Measurements from ENCODE around the gene NFKBIL1. TPM values are rescaled to one million over a fixed set of nuclear protein-coding genes. Genes with fewer than 3 reads are reported as not detected.

NFKBIL1 gene
- total and polyA plus RNA-seq, 10 of the 15 experiments (the other 5 are each of a cell fraction or from before 2014, with no cell fraction given) = 0.19 to 15.1 (median 7.0) TPM

DNA sequence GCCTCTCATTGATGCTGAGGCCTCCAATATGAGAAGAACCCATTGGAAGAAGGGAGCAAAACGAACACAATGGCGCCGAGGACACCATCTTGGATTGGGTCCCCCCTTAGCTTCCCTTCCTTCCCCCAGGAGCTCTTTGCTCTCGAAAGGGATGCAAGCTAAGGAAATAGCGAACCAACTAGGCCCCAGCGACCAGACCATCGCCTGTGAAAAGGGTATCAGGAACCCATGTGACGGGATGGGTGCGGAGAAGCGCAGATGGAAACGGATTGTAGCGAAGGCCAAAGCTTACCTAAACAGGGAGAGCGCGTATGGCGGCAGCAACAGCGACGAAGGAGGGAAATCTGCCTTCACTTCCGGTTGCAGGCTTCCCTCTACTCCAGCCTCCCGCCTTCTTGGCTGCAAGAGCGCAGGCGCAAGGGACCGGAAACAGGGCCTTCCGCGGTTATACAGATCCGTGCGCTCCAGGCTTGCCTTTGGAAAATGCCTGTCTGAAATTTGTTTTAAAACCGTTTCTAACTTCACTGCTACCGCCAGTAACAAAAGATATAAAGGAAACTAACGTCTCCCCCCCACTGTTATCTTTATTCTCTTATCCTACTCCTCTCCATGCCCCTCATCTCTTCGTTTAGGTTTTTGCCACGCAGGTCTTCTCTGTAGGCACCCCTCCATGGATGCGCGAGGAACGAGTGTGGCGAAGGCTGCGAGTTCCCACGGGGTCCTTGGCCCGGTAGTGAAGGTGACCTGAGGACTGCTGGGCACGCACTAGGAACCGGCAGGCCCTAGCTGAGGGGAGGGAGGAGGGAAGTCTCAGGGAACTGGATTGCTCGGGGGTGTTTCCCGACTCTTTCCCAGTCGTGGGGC lies 5.5 kb upstream of the NFKBIL1 start, which contains the start of gene DDX39B (continued):
- peak; percentile 83 for TF ChIP-seq GABPA (IDR thresholded peaks at IDR 0.05; ENCODE audit: low read depth)
- TF ChIP-seq RELA (IDR thresholded peaks at IDR 0.05; ENCODE audit: borderline replicate concordance, partially characterized antibody) = no peak
- no peak for TF ChIP-seq CUX1 (IDR thresholded peaks at IDR 0.05; ENCODE audit: insufficient replicate concordance, low read depth, low read length)
- peak; percentile 40; the same call in 1 of the 2 replicates for TF ChIP-seq HDGF (IDR thresholded peaks at IDR 0.05)
- TF ChIP-seq SUZ12 (IDR thresholded peaks at IDR 0.05; ENCODE audit: unreplicated experiment) = no peak
- TF ChIP-seq ZNF207 (IDR thresholded peaks at IDR 0.05; ENCODE audit: borderline replicate concordance) = peak; percentile 36
- TF ChIP-seq ATF7 (IDR thresholded peaks at IDR 0.05; ENCODE audit: low read depth) = peak; percentile 60; the same call in 1 of the 2 replicates
- TF ChIP-seq ASH2L (IDR thresholded peaks at IDR 0.05; ENCODE audit: borderline replicate concordance, low read depth) = peak; percentile 90; the same call in 1 of the 2 replicates
- peak; percentile 24; the same call in 1 of the 2 replicates for TF ChIP-seq SPI1 (IDR thresholded peaks at IDR 0.05; ENCODE audit: borderline replicate concordance, insufficient read depth, low read depth, low read length)
- peak; percentile 88 for TF ChIP-seq CBFB (IDR thresholded peaks at IDR 0.05; ENCODE audit: low read depth)
- TF ChIP-seq NR2C2 (IDR thresholded peaks at IDR 0.05; ENCODE audit: borderline replicate concordance, control insufficient read depth, insufficient read length, low read depth) = no peak
- TF ChIP-seq PAX8 (IDR thresholded peaks at IDR 0.05) = peak; percentile 98
- no peak; the same call in 1 of the 2 replicates for TF ChIP-seq USF2 (IDR thresholded peaks at IDR 0.05; ENCODE audit: borderline replicate concordance, low read depth, low read length)
- TF ChIP-seq FOS (IDR thresholded peaks at IDR 0.05; ENCODE audit: borderline replicate concordance, extremely low read depth, insufficient read length) = no peak
- TF ChIP-seq HDAC6 (IDR thresholded peaks at IDR 0.05; ENCODE audit: unreplicated experiment) = peak; percentile 49
- TF ChIP-seq TARDBP (IDR thresholded peaks at IDR 0.05; ENCODE audit: borderline replicate concordance) = no peak
- peak; percentile 44; the same call in 1 of the 2 replicates for TF ChIP-seq BACH1 (IDR thresholded peaks at IDR 0.05; ENCODE audit: borderline replicate concordance)
- TF ChIP-seq NBN (IDR thresholded peaks at IDR 0.05) = peak; percentile 97
- peak; percentile 59 to 61 for TF ChIP-seq IKZF2 (IDR thresholded peaks at IDR 0.05)
- peak; percentile 99 for TF ChIP-seq IRF5 (IDR thresholded peaks at IDR 0.05; ENCODE audit: borderline replicate concordance)
- TF ChIP-seq PML (IDR thresholded peaks at IDR 0.05; ENCODE audit: low read length) = peak; percentile 99
- TF ChIP-seq PKNOX1 (IDR thresholded peaks at IDR 0.05) = no peak
